ENCODE results near the gene MLLT6. TPM values are rescaled to one million over a fixed set of nuclear protein-coding genes. Genes with fewer than 3 reads are reported as not detected.
A peak's percentile ranks its signal among the peaks of the same experiment; 100 is the strongest.

MLLT6 gene
- total RNA-seq, 1 experiment from 2014 or later = 35.5 TPM

- Histone ChIP-seq H3K4me1 (peaks cover 43% of the 10 kb centered on the region), H3K4me3 (peak overlapping the region; percentile 98), H3K9me3 (replicated peaks) (no peaks in the 10 kb centered on the region), H3K27me3 (no peaks in the 10 kb centered on the region), H3K36me3 (no peaks in the 10 kb centered on the region), H3K27ac (no peak overlapping the region)
- DNase-seq = no peak
These were observed 41.2 kb downstream of the MLLT6 start for GRCh38 chr17:38746004-38746848.

DNA sequence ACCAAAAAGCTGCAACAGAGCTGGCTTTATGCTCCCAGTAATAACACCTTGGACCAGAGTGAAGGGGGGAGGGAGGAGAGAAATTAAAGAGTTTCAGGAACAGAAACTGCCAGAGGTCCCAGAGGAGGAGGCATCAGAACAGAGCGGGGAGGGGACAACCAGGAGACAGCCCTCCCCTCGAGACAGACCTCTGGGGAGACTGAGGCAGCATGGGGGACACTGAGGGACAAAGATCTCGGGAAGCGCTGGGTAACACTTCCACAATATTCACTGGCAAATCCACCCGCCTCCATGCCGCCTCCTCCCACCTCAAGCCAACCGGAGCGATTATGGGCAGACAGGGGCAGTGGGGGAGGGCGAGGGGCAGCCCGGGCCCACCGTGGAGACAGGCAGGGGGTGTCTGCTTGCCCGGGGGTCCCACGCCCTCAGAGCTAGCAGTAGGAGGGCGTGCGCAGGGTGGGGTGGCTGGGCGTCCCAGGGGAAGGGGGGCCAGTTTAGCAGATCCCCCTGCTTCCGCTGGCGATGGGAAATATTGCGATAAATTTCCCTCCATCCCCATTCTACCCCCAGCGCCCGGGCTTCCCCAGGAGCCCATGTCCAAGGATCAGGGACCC is 41.9 kb downstream of the MLLT6 start:
- H3K36me3 ChIP-seq = no peaks in the 10 kb centered on the region
- no peak overlapping the region; the same call in 1 of the 2 replicates for H3K27ac ChIP-seq

GRCh38 chr17:38747463-38748148 is 42.5 kb downstream of the MLLT6 start:
- Histone ChIP-seq H3K27ac (peak overlapping the region; percentile 82), H3K4me3 (peak overlapping the region; percentile 98), H3K9me3 (replicated peaks) (no peaks in the 10 kb centered on the region), H3K4me1 (peaks cover 32% of the 10 kb centered on the region), H3K27me3 (no peaks in the 10 kb centered on the region), H3K36me3 (no peaks in the 10 kb centered on the region)
- peak; percentile 50 to 59 for DNase-seq

More for the DNA sequence above, 41.9 kb downstream of the MLLT6 start:
- H3K4me3 ChIP-seq = peak overlapping the region; percentile 98
- DNase-seq = no peak
- H3K9me3 ChIP-seq (replicated peaks) = no peaks in the 10 kb centered on the region
- no peaks in the 10 kb centered on the region for H3K27me3 ChIP-seq
- peaks cover 39% of the 10 kb centered on the region for H3K4me1 ChIP-seq

DNA sequence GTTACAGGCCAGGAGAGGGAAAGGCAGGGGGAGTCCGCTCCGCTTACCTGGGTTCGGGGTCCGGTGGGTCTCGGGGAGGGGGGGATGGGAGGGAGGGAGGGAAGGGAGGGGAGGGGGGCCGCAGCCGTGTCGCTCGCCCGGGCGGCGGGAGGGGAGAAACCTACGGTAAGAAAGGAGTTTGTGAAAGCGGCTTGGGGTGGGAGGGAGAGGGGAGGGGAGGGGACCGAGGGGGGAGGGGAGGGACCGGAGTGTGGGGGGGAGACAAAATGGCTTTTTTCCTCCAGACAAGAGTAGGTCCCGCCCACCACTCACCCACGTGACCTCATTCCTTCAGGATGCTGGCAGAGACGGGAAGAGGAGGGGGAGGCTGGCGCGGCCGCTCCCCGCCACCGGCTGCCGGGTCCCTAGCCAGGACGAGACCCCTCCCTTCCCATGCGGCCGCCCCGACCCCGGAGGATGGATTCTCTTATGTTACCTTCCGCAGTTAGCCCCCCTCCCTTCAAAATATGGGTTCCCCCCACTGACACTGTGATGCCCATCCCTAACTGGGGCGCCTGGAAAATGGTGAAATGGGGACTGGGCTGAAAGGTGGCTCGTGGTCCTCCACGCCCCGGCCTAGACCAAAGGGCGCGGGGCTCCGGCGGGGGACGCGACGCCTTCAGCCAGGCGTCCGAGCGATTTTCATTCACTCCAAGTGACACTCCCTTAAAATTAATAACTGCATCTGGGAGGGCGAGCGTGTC is 43.2 kb downstream of the MLLT6 start, which contains the start of gene PCGF2:
Gene PCGF2 (minus strand): TSS at position 188 of the 743 bp plus-strand sequence. CDS start 7,934 bp downstream, outside the sequence.
- Histone ChIP-seq H3K27me3 (no peaks in the 10 kb centered on the region), H3K4me1 (peaks cover 29% of the 10 kb centered on the region), H3K4me3 (peak within 1 kb of the TSS; percentile 98), H3K36me3 (no peaks in the 10 kb centered on the region), H3K9me3 (replicated peaks) (no peaks in the 10 kb centered on the region), H3K27ac (peak within 1 kb of the TSS; percentile 82)
- DNase-seq = peak; percentile 95

DNA sequence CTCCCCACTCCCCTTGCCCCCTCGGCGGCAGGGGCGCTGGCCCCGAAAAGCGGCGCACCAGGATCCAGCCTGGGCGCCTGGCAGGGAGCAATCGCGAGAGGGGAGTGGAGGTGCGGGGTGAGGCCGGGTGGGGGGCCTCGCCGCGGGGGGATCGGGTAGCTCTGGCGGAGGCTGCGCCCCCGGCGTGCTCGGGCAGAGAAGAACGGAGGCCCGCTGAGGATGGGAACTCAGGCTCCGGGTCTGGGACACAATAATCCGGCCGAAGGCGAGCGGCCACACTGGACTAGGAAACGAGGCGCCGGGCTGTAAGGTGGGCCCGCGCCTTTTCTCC is 43.8 kb downstream of the MLLT6 start:
- Histone ChIP-seq H3K27ac (peak overlapping the region; percentile 54), H3K27me3 (no peaks in the 10 kb centered on the region), H3K36me3 (no peaks in the 10 kb centered on the region), H3K4me3 (peak overlapping the region; percentile 66), H3K4me1 (peaks cover 26% of the 10 kb centered on the region), H3K9me3 (replicated peaks) (no peaks in the 10 kb centered on the region)
- DNase-seq = no peak

GRCh38 chr17:38749223-38750043 is 44.4 kb downstream of the MLLT6 start:
- DNase-seq = peak; percentile 73
- H3K27ac ChIP-seq = peak overlapping the region; percentile 54

GRCh38 chr17:38750044-38750311 is 44.9 kb downstream of the MLLT6 start:
- Histone ChIP-seq H3K27me3 (no peaks in the 10 kb centered on the region), H3K36me3 (peaks cover 3% of the 10 kb centered on the region; the same call in 1 of the 2 replicates), H3K27ac (no peak overlapping the region; the same call in 1 of the 2 replicates), H3K4me1 (peaks cover 26% of the 10 kb centered on the region), H3K9me3 (replicated peaks) (no peaks in the 10 kb centered on the region), H3K4me3 (peak overlapping the region; percentile 66)
- no peak for DNase-seq

More at GRCh38 chr17:38749223-38750043, 44.4 kb downstream of the MLLT6 start:
- H3K4me1 ChIP-seq = peaks cover 26% of the 10 kb centered on the region
- H3K27me3 ChIP-seq = no peaks in the 10 kb centered on the region
- H3K36me3 ChIP-seq = 0 out of 2 replicates have a peak, but pooled peaks cover under 1% of the 10 kb centered on the region
- H3K9me3 ChIP-seq (replicated peaks) = no peaks in the 10 kb centered on the region
- H3K4me3 ChIP-seq = peak overlapping the region; percentile 66

DNA sequence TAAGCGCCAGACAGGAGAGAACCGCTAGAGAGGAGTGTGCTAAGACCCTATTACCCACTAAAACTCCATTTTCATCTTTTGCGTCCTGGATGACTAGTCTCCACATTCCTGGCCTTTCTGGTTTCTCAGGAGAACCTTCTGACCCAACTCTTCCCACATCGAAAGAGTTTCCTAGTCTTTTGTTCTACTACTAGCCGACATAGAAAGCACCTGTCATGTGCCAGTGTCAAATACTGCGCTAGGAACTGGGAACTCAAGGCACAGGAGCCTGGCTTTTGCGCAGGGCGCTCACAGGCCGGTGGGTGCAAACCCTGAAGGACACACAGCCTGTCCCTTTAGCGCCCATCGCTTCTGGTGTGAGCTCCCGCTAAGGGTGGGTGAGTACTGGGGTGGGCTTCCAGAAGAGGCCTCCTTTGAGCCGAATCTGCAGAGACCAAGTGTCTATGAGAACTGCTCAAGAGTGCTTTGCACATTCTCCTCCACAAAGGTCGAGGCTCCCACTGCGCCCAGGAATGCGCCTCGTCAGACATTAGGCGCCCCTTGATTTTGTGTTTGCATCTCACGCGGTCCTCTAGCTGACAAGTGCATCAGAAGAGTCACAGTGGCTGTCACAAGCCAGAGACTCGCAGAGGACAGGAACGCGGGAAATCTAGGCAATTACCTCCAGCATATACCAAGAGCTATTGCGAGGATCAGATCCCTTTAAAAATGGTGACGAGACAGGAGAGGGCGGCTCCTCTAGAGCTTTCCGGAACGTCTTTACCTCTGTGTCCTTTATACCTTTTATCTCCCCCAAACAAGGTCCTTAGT is 45.4 kb downstream of the MLLT6 start:
- H3K4me1 ChIP-seq = peaks cover 24% of the 10 kb centered on the region

DNA sequence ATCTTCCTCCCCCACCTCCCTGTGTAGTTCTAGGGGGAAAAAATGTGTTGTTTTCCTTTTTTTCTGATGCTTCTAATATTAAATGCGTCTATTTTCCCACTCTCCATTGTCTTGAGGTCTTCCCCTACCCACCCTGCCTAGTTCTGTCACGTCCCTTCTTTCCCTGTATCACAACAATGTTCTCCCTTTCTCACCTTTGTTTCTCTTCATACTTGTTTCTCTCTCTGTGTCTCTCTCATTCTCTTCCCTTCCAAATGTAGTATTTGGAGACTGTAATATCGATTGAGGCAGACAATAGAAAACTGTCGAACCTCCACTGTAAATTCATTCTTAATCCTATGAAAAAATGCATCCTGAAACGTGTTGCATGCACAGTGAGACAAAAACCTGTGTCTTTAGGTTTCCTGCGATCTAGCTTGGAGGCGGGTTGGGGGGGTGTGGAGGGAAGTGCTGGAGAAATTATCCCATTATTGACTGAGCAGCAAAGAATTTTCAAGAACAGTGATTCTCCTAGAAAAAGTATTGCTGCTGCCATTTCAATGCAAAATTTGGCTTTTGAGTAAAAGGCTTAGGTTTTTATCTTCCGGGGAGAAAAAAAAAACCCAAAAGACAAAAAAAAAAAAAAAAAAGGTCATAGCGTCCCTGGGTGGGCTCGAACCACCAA is 46.2 kb downstream of the MLLT6 start:
- Histone ChIP-seq H3K27me3 (no peaks in the 10 kb centered on the region), H3K27ac (no peak overlapping the region; the same call in 1 of the 2 replicates), H3K36me3 (peaks cover 8% of the 10 kb centered on the region; the same call in 1 of the 2 replicates), H3K4me1 (peaks cover 17% of the 10 kb centered on the region), H3K9me3 (replicated peaks) (no peaks in the 10 kb centered on the region), H3K4me3 (peak overlapping the region; percentile 72)
- peak in 1 of 2 experiments; percentile 35 for DNase-seq

More for the DNA sequence above, 45.4 kb downstream of the MLLT6 start:
- no peak overlapping the region for H3K27ac ChIP-seq
- H3K36me3 ChIP-seq = peaks cover 3% of the 10 kb centered on the region; the same call in 1 of the 2 replicates
- no peak for DNase-seq
- H3K9me3 ChIP-seq (replicated peaks) = no peaks in the 10 kb centered on the region
- H3K4me3 ChIP-seq = peak overlapping the region; percentile 72
- H3K27me3 ChIP-seq = no peaks in the 10 kb centered on the region

DNA sequence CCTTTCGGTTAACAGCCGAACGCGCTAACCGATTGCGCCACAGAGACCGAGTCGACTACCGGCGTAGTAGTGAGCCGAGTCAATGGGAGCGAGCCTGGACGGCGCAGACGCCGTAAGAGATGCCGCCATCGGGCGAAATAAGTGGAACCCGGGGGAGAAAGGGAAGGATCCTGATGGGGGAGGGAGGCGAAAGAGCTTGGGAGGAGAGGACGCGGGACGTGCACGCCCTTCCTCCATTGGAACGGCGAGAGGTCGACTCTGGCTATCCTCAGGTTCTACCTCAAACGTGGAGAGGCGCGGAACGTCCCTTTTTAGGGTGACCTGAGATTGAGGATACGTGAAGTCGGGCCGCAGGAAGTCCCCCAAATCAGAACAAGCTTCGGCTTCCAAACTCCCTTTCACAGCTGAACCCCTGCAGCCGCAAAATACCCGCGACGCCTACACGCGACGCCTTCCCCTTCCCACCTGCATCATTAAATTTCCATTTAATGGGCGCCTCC is 46.8 kb downstream of the MLLT6 start:
- DNase-seq = peak; percentile 78 to 89
- Histone ChIP-seq H3K27ac (peak overlapping the region; percentile 83), H3K27me3 (no peaks in the 10 kb centered on the region), H3K4me3 (peak overlapping the region; percentile 72), H3K36me3 (peaks cover 8% of the 10 kb centered on the region; the same call in 1 of the 2 replicates), H3K4me1 (peaks cover 12% of the 10 kb centered on the region), H3K9me3 (replicated peaks) (no peaks in the 10 kb centered on the region)

DNA sequence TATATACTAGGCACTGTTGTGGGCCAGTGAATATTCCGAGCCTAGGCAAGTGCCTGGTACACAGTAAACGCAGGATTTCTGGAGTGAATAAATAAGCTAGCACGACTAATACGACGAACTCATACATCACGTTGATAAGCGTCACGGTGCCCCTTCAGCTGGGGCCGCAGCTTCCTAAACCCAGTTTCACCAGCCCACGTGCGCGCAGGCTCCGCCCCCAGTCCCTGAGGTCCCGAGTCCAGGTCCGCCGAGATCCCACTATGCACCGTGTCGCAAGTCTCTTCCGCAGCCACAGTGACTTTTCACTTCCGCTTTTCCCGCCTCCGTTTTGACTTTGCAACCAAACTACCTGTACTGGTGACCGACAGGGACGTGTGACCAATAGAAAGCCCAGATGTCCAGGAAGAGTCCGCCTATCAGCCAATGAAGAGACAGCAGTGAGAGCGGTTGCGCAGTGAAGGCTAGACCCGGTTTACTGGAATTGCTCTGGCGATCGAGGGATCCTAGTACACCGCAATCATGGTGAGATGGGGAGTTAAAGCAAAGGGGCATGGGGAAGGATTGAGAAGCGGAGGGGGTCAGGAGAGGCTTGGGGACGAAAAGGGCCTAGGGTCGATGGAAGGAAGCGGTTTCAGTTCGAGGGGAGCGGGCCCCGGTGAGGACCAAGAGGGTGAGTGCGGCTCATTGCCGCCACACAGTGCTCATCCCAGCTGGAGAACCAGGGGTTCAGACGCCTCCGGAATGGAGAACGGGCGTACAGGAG is 47.4 kb downstream of the MLLT6 start, which contains the start of gene PSMB3:
Gene PSMB3 (plus strand): TSS at position 434 of the 763 bp plus-strand sequence. CDS start 86 bp downstream, at position 520.
- no peaks in the 10 kb centered on the region for H3K9me3 ChIP-seq (replicated peaks)
- peaks cover 13% of the 10 kb centered on the region for H3K36me3 ChIP-seq
- peaks cover 12% of the 10 kb centered on the region for H3K4me1 ChIP-seq
- H3K27ac ChIP-seq = peak within 1 kb of the TSS; percentile 83
- H3K4me3 ChIP-seq = peak within 1 kb of the TSS; percentile 72
- H3K27me3 ChIP-seq = no peaks in the 10 kb centered on the region
- peak; percentile 98 to 99 for DNase-seq

- DNase-seq = no peak
These were observed 48.0 kb downstream of the MLLT6 start for GRCh38 chr17:38753071-38753506.

More at GRCh38 chr17:38753071-38753506, 48.0 kb downstream of the MLLT6 start:
- H3K4me1 ChIP-seq = peaks cover 12% of the 10 kb centered on the region
- peaks cover 19% of the 10 kb centered on the region for H3K36me3 ChIP-seq
- peak overlapping the region; percentile 83; the same call in 1 of the 2 replicates for H3K27ac ChIP-seq
- H3K27me3 ChIP-seq = no peaks in the 10 kb centered on the region
- H3K4me3 ChIP-seq = peak overlapping the region; percentile 72
- no peaks in the 10 kb centered on the region for H3K9me3 ChIP-seq (replicated peaks)

All from SJCRH30 (cell line).